Fibroblast of the aortic adventitia (primary cell): Measurements from ENCODE around the gene MAPK10. TPM values are rescaled to one million over a fixed set of nuclear protein-coding genes. Genes with fewer than 3 reads are reported as not detected.
A peak's percentile ranks its signal among the peaks of the same experiment; 100 is the strongest.

Experiments used
- DNase-seq: peaks from one replicate; pipeline ENCODE4 v3.0.0-alpha.2; 2010; ENCODE audit warnings: low read depth
- H3K4me3 ChIP-seq: 2 replicates; pipeline ENCODE4 v1.5.1; 2011; ENCODE audit warnings: low read depth, mild to moderate bottlenecking, control low read depth, low read length, moderate library complexity
- CTCF ChIP-seq: IDR thresholded peaks from 2 replicates; pipeline ENCODE4 v1.5.1; 2011; ENCODE audit warnings: mild to moderate bottlenecking, low read length, control low read depth, inconsistent platforms; ENCODE audit not compliant: insufficient read depth
- total RNA-seq: library from RNA; depleted of rRNA; stranded (reverse); fragments of >200 nt; gene quantifications from 2 replicates; pipeline ENCODE4 v1.2.3, GENCODE V29; 2012; ENCODE audit warnings: low replicate concordance

Gene MAPK10
- total RNA-seq, 1 donor = 69.6 TPM

- peak; percentile 85 for DNase-seq
- H3K4me3 ChIP-seq = no peak overlapping the region
- no peak for TF ChIP-seq CTCF
Measured at GRCh38 chr4:86233681-86234080, 126.2 kb downstream of the MAPK10 start.

- no peak overlapping the region for H3K4me3 ChIP-seq
- DNase-seq = no peak
- TF ChIP-seq CTCF = no peak
Measured at GRCh38 chr4:86233090-86233489, 126.8 kb downstream of the MAPK10 start.

DNA sequence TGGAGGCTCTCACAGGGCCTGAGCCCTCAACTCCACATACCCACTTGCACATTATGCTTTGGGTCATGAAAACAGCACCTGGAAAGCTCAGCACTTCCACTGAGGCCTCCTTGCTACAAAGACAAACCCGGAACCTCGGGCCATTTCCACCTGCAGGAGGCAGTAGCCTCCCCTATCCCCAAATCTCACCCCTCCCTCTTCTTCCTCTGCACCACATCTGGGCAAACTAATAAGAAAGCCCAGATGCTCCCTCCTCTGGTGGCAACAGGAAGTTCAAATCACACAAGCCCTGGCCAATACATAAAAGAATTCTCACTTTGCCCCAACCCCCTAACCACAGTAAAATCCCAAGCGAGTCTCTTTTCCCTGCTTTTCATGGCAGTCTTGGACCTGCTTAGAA lies 136.4 kb downstream of the MAPK10 start:
- H3K4me3 ChIP-seq = no peak overlapping the region

GRCh38 chr4:86221002-86221401 lies 138.9 kb downstream of the MAPK10 start:
- no peak for TF ChIP-seq CTCF
- no peak overlapping the region for H3K4me3 ChIP-seq
- no peak for DNase-seq

More for the DNA sequence above, 136.4 kb downstream of the MAPK10 start:
- TF ChIP-seq CTCF = peak; percentile 63
- peak; percentile 57 for DNase-seq

DNA sequence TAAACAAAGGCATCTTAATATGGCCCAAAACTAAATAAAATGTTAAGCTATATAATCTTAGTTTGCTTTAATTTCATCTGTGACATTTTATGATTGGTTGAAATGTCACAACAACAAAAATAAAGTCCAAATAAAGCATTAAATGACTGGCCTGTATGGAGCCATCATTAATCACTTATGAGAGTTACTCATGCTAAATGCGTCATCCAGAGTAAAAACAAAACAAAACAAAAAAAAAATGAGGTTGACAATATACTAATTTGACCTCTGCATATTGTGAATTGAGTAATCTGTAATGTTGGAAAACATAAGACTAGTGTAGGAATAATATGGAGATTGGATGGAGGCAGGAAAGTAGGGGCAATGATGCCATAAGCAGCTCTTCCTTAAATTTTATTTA lies 139.7 kb downstream of the MAPK10 start:
- peak; percentile 59 for DNase-seq
- no peak overlapping the region for H3K4me3 ChIP-seq
- no peak for TF ChIP-seq CTCF

GRCh38 chr4:86218746-86219473 lies 140.9 kb downstream of the MAPK10 start:
- no peak for TF ChIP-seq CTCF
- DNase-seq = peak; percentile 58
- H3K4me3 ChIP-seq = no peak overlapping the region

DNA sequence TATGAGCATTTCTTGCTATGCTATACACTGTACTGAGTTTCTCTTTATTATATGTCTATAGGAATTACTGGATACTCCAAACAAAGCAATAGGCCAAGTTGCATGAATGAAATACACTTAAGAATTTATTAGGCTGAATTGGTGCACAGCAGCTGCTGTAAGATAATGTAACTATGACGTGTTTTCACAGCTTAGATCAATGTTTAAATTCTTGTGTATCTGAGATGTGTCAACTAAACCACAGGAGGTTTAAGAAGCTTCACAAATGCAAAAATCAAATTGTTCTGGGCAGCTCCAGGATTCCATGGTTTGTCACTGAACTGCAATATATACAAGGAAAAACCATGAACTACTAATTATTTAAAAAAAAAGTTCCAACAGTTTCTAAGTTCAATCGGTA lies 156.7 kb downstream of the MAPK10 start:
- no peak for TF ChIP-seq CTCF
- no peak for DNase-seq
- H3K4me3 ChIP-seq = no peak overlapping the region
